HEK293T (cell line): Measurements from ENCODE around the gene ZPR1.

Experiments used
- BHLHE40 ChIP-seq: fragments of 450-650 bp; IDR thresholded peaks from 2 replicates; pipeline ENCODE4 v1.6.1; 2016; ENCODE audit warnings: mild to moderate bottlenecking, moderate library complexity, borderline replicate concordance
- ELF4 ChIP-seq: fragments of 450-650 bp; IDR thresholded peaks from 2 replicates; pipeline ENCODE4 v1.6.1; 2017; ENCODE audit warnings: antibody characterized with exemption
- HDGF ChIP-seq: fragments of 450-650 bp; IDR thresholded peaks from 2 replicates; pipeline ENCODE4 v1.6.1; 2017; ENCODE audit warnings: antibody characterized with exemption, borderline replicate concordance
- L3MBTL2 ChIP-seq: fragments of 450-650 bp; conservative IDR thresholded peaks from 2 replicates; pipeline ENCODE4 v1.6.1; 2016; ENCODE audit warnings: mild to moderate bottlenecking
- TF ChIP-seq, protein P1 (sequence below): fragments of 450-650 bp; IDR thresholded peaks from 2 replicates; pipeline ENCODE4 v1.6.1; 2016

DNA sequence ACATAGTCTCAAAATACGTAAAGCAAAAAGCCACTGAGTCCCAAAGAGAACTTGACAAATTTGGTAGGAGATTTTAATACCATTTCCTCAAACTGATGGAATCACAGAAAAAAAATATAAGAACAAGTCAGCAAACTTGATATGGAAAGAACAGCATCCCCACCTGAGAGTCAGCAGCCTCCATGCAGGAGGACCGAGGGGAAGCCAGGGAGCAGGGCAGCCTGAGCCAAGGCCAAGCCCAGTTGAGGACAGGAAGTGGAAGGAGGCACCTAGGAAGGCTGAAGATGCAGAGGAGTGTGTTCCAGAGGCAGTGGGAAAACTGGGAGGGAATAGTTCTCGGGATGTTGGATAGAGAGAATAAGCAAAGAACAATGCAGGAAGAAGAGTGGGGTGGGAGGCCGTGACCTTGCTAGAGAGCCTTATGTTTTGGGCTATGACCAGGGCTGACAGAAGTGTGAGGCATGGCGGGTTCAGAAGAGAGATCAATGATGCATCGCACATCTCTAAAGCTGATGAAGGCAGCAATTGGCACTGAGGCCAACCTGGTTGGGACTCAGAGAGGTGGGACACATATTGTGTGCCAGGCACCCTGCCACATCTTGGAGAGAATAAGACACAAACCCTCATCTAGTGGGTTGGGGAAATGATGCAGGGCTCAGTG is 19.9 kb upstream of the ZPR1 start:
- TF ChIP-seq, protein P1, sequence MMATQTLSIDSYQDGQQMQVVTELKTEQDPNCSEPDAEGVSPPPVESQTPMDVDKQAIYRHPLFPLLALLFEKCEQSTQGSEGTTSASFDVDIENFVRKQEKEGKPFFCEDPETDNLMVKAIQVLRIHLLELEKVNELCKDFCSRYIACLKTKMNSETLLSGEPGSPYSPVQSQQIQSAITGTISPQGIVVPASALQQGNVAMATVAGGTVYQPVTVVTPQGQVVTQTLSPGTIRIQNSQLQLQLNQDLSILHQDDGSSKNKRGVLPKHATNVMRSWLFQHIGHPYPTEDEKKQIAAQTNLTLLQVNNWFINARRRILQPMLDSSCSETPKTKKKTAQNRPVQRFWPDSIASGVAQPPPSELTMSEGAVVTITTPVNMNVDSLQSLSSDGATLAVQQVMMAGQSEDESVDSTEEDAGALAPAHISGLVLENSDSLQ: no peak
- TF ChIP-seq L3MBTL2 (no peak), BHLHE40 (no peak), HDGF (no peak), ELF4 (no peak)
